ENCODE measurements around the gene KRTAP10-12.
"Not testable (repeated sequence)": the region's sequence is repeated elsewhere in the genome, so short reads cannot be mapped to it uniquely, and the experiment has no call there.

DNA sequence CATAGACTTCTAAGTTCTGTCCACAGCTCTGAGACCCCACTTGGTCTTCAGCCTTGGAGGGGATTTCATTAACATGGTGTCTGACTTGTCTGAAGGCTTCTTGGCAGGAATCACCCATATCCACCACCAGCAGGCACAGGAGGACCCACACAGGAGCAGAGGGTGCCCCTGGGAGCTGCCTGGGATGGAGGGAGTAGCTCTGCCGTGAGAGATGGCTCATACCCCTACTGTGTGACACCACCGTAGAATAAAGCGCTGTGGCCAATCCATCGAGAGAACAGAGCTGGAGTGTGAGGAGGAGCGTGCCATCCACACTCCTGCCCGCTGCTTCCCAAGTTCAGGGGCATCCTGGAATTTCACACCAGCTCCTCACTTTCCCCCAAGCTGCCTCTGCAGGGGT lies 11.9 kb upstream of the KRTAP10-12 start:
- TF ChIP-seq, protein P1, sequence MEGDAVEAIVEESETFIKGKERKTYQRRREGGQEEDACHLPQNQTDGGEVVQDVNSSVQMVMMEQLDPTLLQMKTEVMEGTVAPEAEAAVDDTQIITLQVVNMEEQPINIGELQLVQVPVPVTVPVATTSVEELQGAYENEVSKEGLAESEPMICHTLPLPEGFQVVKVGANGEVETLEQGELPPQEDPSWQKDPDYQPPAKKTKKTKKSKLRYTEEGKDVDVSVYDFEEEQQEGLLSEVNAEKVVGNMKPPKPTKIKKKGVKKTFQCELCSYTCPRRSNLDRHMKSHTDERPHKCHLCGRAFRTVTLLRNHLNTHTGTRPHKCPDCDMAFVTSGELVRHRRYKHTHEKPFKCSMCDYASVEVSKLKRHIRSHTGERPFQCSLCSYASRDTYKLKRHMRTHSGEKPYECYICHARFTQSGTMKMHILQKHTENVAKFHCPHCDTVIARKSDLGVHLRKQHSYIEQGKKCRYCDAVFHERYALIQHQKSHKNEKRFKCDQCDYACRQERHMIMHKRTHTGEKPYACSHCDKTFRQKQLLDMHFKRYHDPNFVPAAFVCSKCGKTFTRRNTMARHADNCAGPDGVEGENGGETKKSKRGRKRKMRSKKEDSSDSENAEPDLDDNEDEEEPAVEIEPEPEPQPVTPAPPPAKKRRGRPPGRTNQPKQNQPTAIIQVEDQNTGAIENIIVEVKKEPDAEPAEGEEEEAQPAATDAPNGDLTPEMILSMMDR (IDR thresholded peaks at IDR 0.05) = not testable (repeated sequence)
- not testable (repeated sequence) for TF ChIP-seq POLR2A, POLR2AphosphoS5 (IDR thresholded peaks at IDR 0.05)

All from prostate gland (tissue), 2 donors.